ENCODE data around the gene GRHL3.

The GRHL3 gene

GRCh38 chr1:24360681-24361080, 41.5 kb downstream of the GRHL3 start:
- Histone ChIP-seq H3K36me3 (ENCODE audit: control insufficient read depth, insufficient read depth, low read length) (peaks cover 4% of the 10 kb centered on the region; the same call in 1 of the 2 replicates), H3K27me3 (ENCODE audit: control insufficient read depth, insufficient read depth, low read length) (no peaks in the 10 kb centered on the region), H3K4me3 (ENCODE audit: low read depth, low read length) (no peak overlapping the region), H3K9me3 (ENCODE audit: control insufficient read depth, insufficient read depth, low read length) (no peaks in the 10 kb centered on the region), H3K27ac (ENCODE audit: low read depth, low read length) (no peak overlapping the region), H3K4me1 (ENCODE audit: control insufficient read depth, insufficient read depth, low read length) (peaks cover 10% of the 10 kb centered on the region; the same call in 1 of the 2 replicates), H3K9ac (ENCODE audit: low read depth, low read length) (no peak overlapping the region)

GRCh38 chr1:24361811-24362210, 42.7 kb downstream of the GRHL3 start:
- H3K27me3 ChIP-seq (ENCODE audit: control insufficient read depth, insufficient read depth, low read length), result no peaks in the 10 kb centered on the region
- H3K9me3 ChIP-seq (ENCODE audit: control insufficient read depth, insufficient read depth, low read length), result no peaks in the 10 kb centered on the region
- peaks cover 10% of the 10 kb centered on the region; the same call in 1 of the 2 replicates for H3K4me1 ChIP-seq (ENCODE audit: control insufficient read depth, insufficient read depth, low read length)
- no peak overlapping the region for H3K4me3 ChIP-seq (ENCODE audit: low read depth, low read length)
- H3K27ac ChIP-seq (ENCODE audit: low read depth, low read length), result no peak overlapping the region
- no peak overlapping the region for H3K9ac ChIP-seq (ENCODE audit: low read depth, low read length)
- H3K36me3 ChIP-seq (ENCODE audit: control insufficient read depth, insufficient read depth, low read length), result peaks cover 4% of the 10 kb centered on the region; the same call in 1 of the 2 replicates

- Histone ChIP-seq H3K9ac (ENCODE audit: low read depth, low read length) (no peak overlapping the region), H3K27ac (ENCODE audit: low read depth, low read length) (no peak overlapping the region), H3K9me3 (ENCODE audit: control insufficient read depth, insufficient read depth, low read length) (no peaks in the 10 kb centered on the region), H3K27me3 (ENCODE audit: control insufficient read depth, insufficient read depth, low read length) (no peaks in the 10 kb centered on the region), H3K36me3 (ENCODE audit: control insufficient read depth, insufficient read depth, low read length) (peaks cover 4% of the 10 kb centered on the region; the same call in 1 of the 2 replicates), H3K4me1 (ENCODE audit: control insufficient read depth, insufficient read depth, low read length) (peaks cover 10% of the 10 kb centered on the region; the same call in 1 of the 2 replicates), H3K4me3 (ENCODE audit: low read depth, low read length) (no peak overlapping the region)
These were observed 43.2 kb downstream of the GRHL3 start for GRCh38 chr1:24362396-24362795.

- H3K9ac ChIP-seq (ENCODE audit: low read depth, low read length), result no peak overlapping the region
These were observed 43.9 kb downstream of the GRHL3 start for GRCh38 chr1:24362982-24363614.

GRCh38 chr1:24363994-24364393, 44.8 kb downstream of the GRHL3 start:
- Histone ChIP-seq H3K27ac (ENCODE audit: low read depth, low read length) (peak overlapping the region; percentile 45), H3K4me1 (ENCODE audit: control insufficient read depth, insufficient read depth, low read length) (peaks cover 10% of the 10 kb centered on the region; the same call in 1 of the 2 replicates), H3K36me3 (ENCODE audit: control insufficient read depth, insufficient read depth, low read length) (no peaks in the 10 kb centered on the region), H3K27me3 (ENCODE audit: control insufficient read depth, insufficient read depth, low read length) (no peaks in the 10 kb centered on the region), H3K4me3 (ENCODE audit: low read depth, low read length) (no peak overlapping the region), H3K9me3 (ENCODE audit: control insufficient read depth, insufficient read depth, low read length) (no peaks in the 10 kb centered on the region), H3K9ac (ENCODE audit: low read depth, low read length) (no peak overlapping the region)

More at GRCh38 chr1:24362982-24363614, 43.9 kb downstream of the GRHL3 start:
- Histone ChIP-seq H3K27ac (ENCODE audit: low read depth, low read length) (no peak overlapping the region), H3K9me3 (ENCODE audit: control insufficient read depth, insufficient read depth, low read length) (no peaks in the 10 kb centered on the region), H3K4me1 (ENCODE audit: control insufficient read depth, insufficient read depth, low read length) (peaks cover 10% of the 10 kb centered on the region; the same call in 1 of the 2 replicates), H3K36me3 (ENCODE audit: control insufficient read depth, insufficient read depth, low read length) (peaks cover under 1% of the 10 kb centered on the region; the same call in 1 of the 2 replicates), H3K4me3 (ENCODE audit: low read depth, low read length) (no peak overlapping the region), H3K27me3 (ENCODE audit: control insufficient read depth, insufficient read depth, low read length) (no peaks in the 10 kb centered on the region)

- Histone ChIP-seq H3K27ac (ENCODE audit: low read depth, low read length) (peak overlapping the region; percentile 45), H3K9me3 (ENCODE audit: control insufficient read depth, insufficient read depth, low read length) (no peaks in the 10 kb centered on the region), H3K27me3 (ENCODE audit: control insufficient read depth, insufficient read depth, low read length) (no peaks in the 10 kb centered on the region), H3K9ac (ENCODE audit: low read depth, low read length) (no peak overlapping the region), H3K36me3 (ENCODE audit: control insufficient read depth, insufficient read depth, low read length) (no peaks in the 10 kb centered on the region; the same call in 1 of the 2 replicates), H3K4me3 (ENCODE audit: low read depth, low read length) (no peak overlapping the region), H3K4me1 (ENCODE audit: control insufficient read depth, insufficient read depth, low read length) (peaks cover 10% of the 10 kb centered on the region; the same call in 1 of the 2 replicates)
These were observed 45.4 kb downstream of the GRHL3 start for GRCh38 chr1:24364605-24364974.

- Histone ChIP-seq H3K9ac (ENCODE audit: low read depth, low read length) (no peak overlapping the region), H3K9me3 (ENCODE audit: control insufficient read depth, insufficient read depth, low read length) (no peaks in the 10 kb centered on the region), H3K36me3 (ENCODE audit: control insufficient read depth, insufficient read depth, low read length) (no peaks in the 10 kb centered on the region; the same call in 1 of the 2 replicates), H3K27ac (ENCODE audit: low read depth, low read length) (peak overlapping the region; percentile 7), H3K4me1 (ENCODE audit: control insufficient read depth, insufficient read depth, low read length) (peaks cover 10% of the 10 kb centered on the region; the same call in 1 of the 2 replicates), H3K27me3 (ENCODE audit: control insufficient read depth, insufficient read depth, low read length) (no peaks in the 10 kb centered on the region), H3K4me3 (ENCODE audit: low read depth, low read length) (no peak overlapping the region)
These were observed 46.0 kb downstream of the GRHL3 start for GRCh38 chr1:24364975-24365678.

- no peaks in the 10 kb centered on the region; the same call in 1 of the 2 replicates for H3K36me3 ChIP-seq (ENCODE audit: control insufficient read depth, insufficient read depth, low read length)
- H3K27ac ChIP-seq (ENCODE audit: low read depth, low read length), result no peak overlapping the region
- H3K4me3 ChIP-seq (ENCODE audit: low read depth, low read length), result no peak overlapping the region
- H3K9ac ChIP-seq (ENCODE audit: low read depth, low read length), result no peak overlapping the region
- H3K27me3 ChIP-seq (ENCODE audit: control insufficient read depth, insufficient read depth, low read length), result no peaks in the 10 kb centered on the region
- peaks cover 10% of the 10 kb centered on the region; the same call in 1 of the 2 replicates for H3K4me1 ChIP-seq (ENCODE audit: control insufficient read depth, insufficient read depth, low read length)
- H3K9me3 ChIP-seq (ENCODE audit: control insufficient read depth, insufficient read depth, low read length), result no peaks in the 10 kb centered on the region
These were observed 47.5 kb downstream of the GRHL3 start for GRCh38 chr1:24366707-24367106.

GRCh38 chr1:24369199-24369598, 50.0 kb downstream of the GRHL3 start:
- H3K27ac ChIP-seq (ENCODE audit: low read depth, low read length), result no peak overlapping the region
- no peaks in the 10 kb centered on the region for H3K27me3 ChIP-seq (ENCODE audit: control insufficient read depth, insufficient read depth, low read length)
- H3K4me3 ChIP-seq (ENCODE audit: low read depth, low read length), result no peak overlapping the region
- H3K9me3 ChIP-seq (ENCODE audit: control insufficient read depth, insufficient read depth, low read length), result no peaks in the 10 kb centered on the region
- peaks cover 6% of the 10 kb centered on the region; the same call in 1 of the 2 replicates for H3K4me1 ChIP-seq (ENCODE audit: control insufficient read depth, insufficient read depth, low read length)
- H3K36me3 ChIP-seq (ENCODE audit: control insufficient read depth, insufficient read depth, low read length), result no peaks in the 10 kb centered on the region; the same call in 1 of the 2 replicates
- H3K9ac ChIP-seq (ENCODE audit: low read depth, low read length), result no peak overlapping the region

GRCh38 chr1:24369801-24370200, 50.6 kb downstream of the GRHL3 start:
- H3K27me3 ChIP-seq (ENCODE audit: control insufficient read depth, insufficient read depth, low read length), result no peaks in the 10 kb centered on the region
- no peaks in the 10 kb centered on the region; the same call in 1 of the 2 replicates for H3K36me3 ChIP-seq (ENCODE audit: control insufficient read depth, insufficient read depth, low read length)
- no peak overlapping the region for H3K27ac ChIP-seq (ENCODE audit: low read depth, low read length)
- H3K4me3 ChIP-seq (ENCODE audit: low read depth, low read length), result no peak overlapping the region
- peaks cover 1% of the 10 kb centered on the region for H3K4me1 ChIP-seq (ENCODE audit: control insufficient read depth, insufficient read depth, low read length)
- H3K9ac ChIP-seq (ENCODE audit: low read depth, low read length), result no peak overlapping the region
- no peaks in the 10 kb centered on the region for H3K9me3 ChIP-seq (ENCODE audit: control insufficient read depth, insufficient read depth, low read length)

GRCh38 chr1:24373044-24373443, 53.9 kb downstream of the GRHL3 start:
- no peaks in the 10 kb centered on the region for H3K27me3 ChIP-seq (ENCODE audit: control insufficient read depth, insufficient read depth, low read length)
- no peak overlapping the region for H3K9ac ChIP-seq (ENCODE audit: low read depth, low read length)
- H3K9me3 ChIP-seq (ENCODE audit: control insufficient read depth, insufficient read depth, low read length), result no peaks in the 10 kb centered on the region
- no peak overlapping the region for H3K27ac ChIP-seq (ENCODE audit: low read depth, low read length)
- H3K36me3 ChIP-seq (ENCODE audit: control insufficient read depth, insufficient read depth, low read length), result no peaks in the 10 kb centered on the region; the same call in 1 of the 2 replicates
- no peak overlapping the region for H3K4me3 ChIP-seq (ENCODE audit: low read depth, low read length)
- peaks cover 12% of the 10 kb centered on the region for H3K4me1 ChIP-seq (ENCODE audit: control insufficient read depth, insufficient read depth, low read length)

All from HUES48 (cell line).